ENCODE measurements around the gene PDS5B. TPM values are rescaled to one million over a fixed set of nuclear protein-coding genes. Genes with fewer than 3 reads are reported as not detected.

The PDS5B gene
- total and polyA plus RNA-seq, 2 of the 8 experiments (the other 6 are each of a cell fraction or from before 2014, with no cell fraction given) = 5.5 to 54.6 TPM

- Histone ChIP-seq H2BK12ac (ENCODE audit: low read depth, low read length) (no peak overlapping the region), H2BK5ac (ENCODE audit: low read depth, low read length) (no peak overlapping the region), H2BK15ac (ENCODE audit: low read length) (no peak overlapping the region), H3K27ac (ENCODE audit: low read depth, low read length) (no peak overlapping the region), H4K5ac (ENCODE audit: insufficient read length, low read depth, low read length) (no peak overlapping the region), H3K27me3 (replicated peaks in 1 of 4; ENCODE audit: control insufficient read depth in 3 of 4, extremely low read depth in 1 of 4, insufficient read depth in 3 of 4, low read length in 3 of 4) (no peaks in the 10 kb centered on the region), H4K91ac (replicated peaks; ENCODE audit: insufficient read length, low read length) (no peak overlapping the region), H3K18ac (ENCODE audit: extremely low read depth, low read length) (no peak overlapping the region), H3K9me3 (ENCODE audit: insufficient read depth in 2 of 2, low read depth in 1 of 2, low read length in 1 of 2) (peaks cover 12 to 13% of the 10 kb centered on the region in 2 experiments), H4K8ac (ENCODE audit: extremely low read depth, insufficient read depth, low read length) (no peak overlapping the region), H2AK5ac (ENCODE audit: low read depth, low read length) (no peak overlapping the region), H3K23me2 (ENCODE audit: low read depth, low read length) (peaks cover 4% of the 10 kb centered on the region; the same call in 1 of the 2 replicates), H3K4me1 (replicated peaks in 1 of 4; ENCODE audit: control insufficient read depth in 3 of 4, insufficient read depth in 4 of 4, low read length in 3 of 4) (peaks cover 0 to 2% (median 0%) of the 10 kb centered on the region in 4 experiments; a peak in 1 of 7 replicates), H3K4ac (replicated peaks; ENCODE audit: insufficient read length, low read depth, low read length) (no peak overlapping the region), H3K36me3 (ENCODE audit: control insufficient read depth in 2 of 4, insufficient read depth in 4 of 4, low read length in 3 of 4) (no peaks in the 10 kb centered on the region), H3K79me2 (ENCODE audit: control insufficient read depth in 1 of 2, insufficient read depth in 2 of 2, low read length in 2 of 2) (no peaks in the 10 kb centered on the region), H3K14ac (ENCODE audit: insufficient read length) (no peak overlapping the region), H3K4me3 (ENCODE audit: extremely low read depth in 1 of 4, insufficient read depth in 2 of 4, low read depth in 3 of 4, low read length in 4 of 4) (no peak overlapping the region), H3K9ac (replicated peaks in 1 of 4; ENCODE audit: extremely low read depth in 1 of 4, low read depth in 3 of 4, low read length in 3 of 4) (no peak overlapping the region), H3K56ac (replicated peaks; ENCODE audit: insufficient read length, low read depth, low read length) (no peak overlapping the region), H4K20me1 (replicated peaks in 1 of 2; ENCODE audit: control insufficient read depth in 1 of 2, insufficient read depth in 2 of 2, low read length in 2 of 2) (no peaks in the 10 kb centered on the region), H3K79me1 (ENCODE audit: low read depth, low read length) (no peaks in the 10 kb centered on the region), H3K23ac (ENCODE audit: insufficient read length) (no peak overlapping the region), H2AFZ (ENCODE audit: low read length) (no peak overlapping the region), H3K4me2 (ENCODE audit: insufficient read depth in 1 of 2, low read depth in 2 of 2, low read length in 2 of 2) (no peak overlapping the region), H2BK20ac (ENCODE audit: low read length) (no peak overlapping the region), H2BK120ac (replicated peaks; ENCODE audit: low read depth, low read length) (no peak overlapping the region)
- FAIRE-seq (no peak), DNase-seq (ENCODE audit: low read depth in 1 of 2, low spot score in 2 of 2) (no peak)
- POLR2A ChIA-PET (ENCODE audit: partially characterized antibody) = interaction anchor here (0.7 kb wide), 2 partner anchors 10 to 42 kb away, joined by 3 to 4 read pairs; partner anchors contain the start of gene N4BP2L2
- CTCF ChIA-PET (ENCODE audit: partially characterized antibody) = interaction anchor here (0.6 to 3.8 kb wide), 34 partner anchors 11 to 1496 kb away, joined by 3 to 20 read pairs (median 4); partner anchors contain the start of gene N4BP2L2
- 79% methylated on average over 3 of the region's 3 CpGs; no CpG with 5 or more reads in 1 of the 2 experiments for WGBS, 2 experiments (ENCODE audit: extremely low coverage in 1 of 2, insufficient coverage in 1 of 2, insufficient read length in 1 of 2, insufficient replicate concordance in 2 of 2, low coverage in 1 of 2, low lambda C conversion rate in 2 of 2, missing lambda C conversion rate in 1 of 2)
- TF ChIP-seq EP300 (IDR thresholded peaks at IDR 0.05; ENCODE audit: borderline replicate concordance in 1 of 2, low read depth in 2 of 2, low read length in 2 of 2) = no peak
- TF ChIP-seq, protein P1, sequence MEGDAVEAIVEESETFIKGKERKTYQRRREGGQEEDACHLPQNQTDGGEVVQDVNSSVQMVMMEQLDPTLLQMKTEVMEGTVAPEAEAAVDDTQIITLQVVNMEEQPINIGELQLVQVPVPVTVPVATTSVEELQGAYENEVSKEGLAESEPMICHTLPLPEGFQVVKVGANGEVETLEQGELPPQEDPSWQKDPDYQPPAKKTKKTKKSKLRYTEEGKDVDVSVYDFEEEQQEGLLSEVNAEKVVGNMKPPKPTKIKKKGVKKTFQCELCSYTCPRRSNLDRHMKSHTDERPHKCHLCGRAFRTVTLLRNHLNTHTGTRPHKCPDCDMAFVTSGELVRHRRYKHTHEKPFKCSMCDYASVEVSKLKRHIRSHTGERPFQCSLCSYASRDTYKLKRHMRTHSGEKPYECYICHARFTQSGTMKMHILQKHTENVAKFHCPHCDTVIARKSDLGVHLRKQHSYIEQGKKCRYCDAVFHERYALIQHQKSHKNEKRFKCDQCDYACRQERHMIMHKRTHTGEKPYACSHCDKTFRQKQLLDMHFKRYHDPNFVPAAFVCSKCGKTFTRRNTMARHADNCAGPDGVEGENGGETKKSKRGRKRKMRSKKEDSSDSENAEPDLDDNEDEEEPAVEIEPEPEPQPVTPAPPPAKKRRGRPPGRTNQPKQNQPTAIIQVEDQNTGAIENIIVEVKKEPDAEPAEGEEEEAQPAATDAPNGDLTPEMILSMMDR (IDR thresholded peaks at IDR 0.05; ENCODE audit: control extremely low read depth in 1 of 3, insufficient read depth in 1 of 3, low read depth in 1 of 3, low read length in 3 of 3) = peak in 2 of 3 experiments; percentile 4 to 15; a peak in 2 of 4 replicates
- TF ChIP-seq, protein P2, sequence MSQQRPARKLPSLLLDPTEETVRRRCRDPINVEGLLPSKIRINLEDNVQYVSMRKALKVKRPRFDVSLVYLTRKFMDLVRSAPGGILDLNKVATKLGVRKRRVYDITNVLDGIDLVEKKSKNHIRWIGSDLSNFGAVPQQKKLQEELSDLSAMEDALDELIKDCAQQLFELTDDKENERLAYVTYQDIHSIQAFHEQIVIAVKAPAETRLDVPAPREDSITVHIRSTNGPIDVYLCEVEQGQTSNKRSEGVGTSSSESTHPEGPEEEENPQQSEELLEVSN (IDR thresholded peaks at IDR 0.05) = no peak
- no peak for TF ChIP-seq SUZ12 (IDR thresholded peaks at IDR 0.05; ENCODE audit: low read length)
- no peak for TF ChIP-seq BRCA1 (IDR thresholded peaks at IDR 0.05; ENCODE audit: low read depth, low read length)
- no peak for TF ChIP-seq ATF3 (IDR thresholded peaks at IDR 0.05; ENCODE audit: insufficient read depth, low read depth, low read length)
- TF ChIP-seq TBP (IDR thresholded peaks at IDR 0.05; ENCODE audit: low read depth, low read length) = no peak
- no peak for TF ChIP-seq HDAC2 (IDR thresholded peaks at IDR 0.05; ENCODE audit: borderline replicate concordance in 1 of 2, low read depth in 2 of 2, low read length in 2 of 2)
Observed at GRCh38 chr13:32581177-32581786, 5.0 kb upstream of the PDS5B start.

Measured in H1 (cell line).